HepG2 (cell line): ENCODE measurements around the gene USP19. TPM values are rescaled to one million over a fixed set of nuclear protein-coding genes. Genes with fewer than 3 reads are reported as not detected.

Experiments
- ATF2 ChIP-seq: sonication (generic); formaldehyde crosslinking; IDR thresholded peaks from 2 replicates; pipeline ENCODE4 v1.4.0; 2020; ENCODE audit warnings: missing genetic modification reagents
- CHD2 ChIP-seq: IDR thresholded peaks from 2 replicates; pipeline ENCODE4 v1.6.1; 2011; ENCODE audit warnings: low read depth, low read length, improper control_type of control experiment
- GABPB1 ChIP-seq: IDR thresholded peaks from 2 replicates; pipeline ENCODE4 v1.6.1; 2016; ENCODE audit warnings: mild to moderate bottlenecking, missing genetic modification reagents, moderate library complexity, missing compliant biosample characterization
- GTF2F1 ChIP-seq: fragments of 150-350 bp; IDR thresholded peaks from 2 replicates; pipeline ENCODE4 v1.6.1; 2014; ENCODE audit warnings: low read length
- HES4 ChIP-seq: sonication (generic); formaldehyde crosslinking; IDR thresholded peaks from 2 replicates; pipeline ENCODE4 v1.9.0; 2021; ENCODE audit warnings: mild to moderate bottlenecking, missing genetic modification reagents, borderline replicate concordance
- HNF1A ChIP-seq, 2 experiments: sonication (generic) in 1 of 2; formaldehyde crosslinking in 1 of 2; IDR thresholded peaks; 2 replicates each; pipeline versions ENCODE4 v1.4.0 to v1.6.1; 2016 to 2020; ENCODE audit warnings: borderline replicate concordance in 1 of 2, low read depth in 1 of 2, mild to moderate bottlenecking in 1 of 2, missing genetic modification reagents in 1 of 2
- RBM22 ChIP-seq: fragments of 200-400 bp; formaldehyde crosslinking; optimal IDR thresholded peaks from 2 replicates; pipeline ENCODE3; 2017; ENCODE audit warnings: mild to moderate bottlenecking, low read length, moderate library complexity
- REPIN1 ChIP-seq: sonication (generic); formaldehyde crosslinking; IDR thresholded peaks from 2 replicates; pipeline ENCODE4 v1.8.0; 2022; ENCODE audit warnings: missing genetic modification reagents, low read depth, mild to moderate bottlenecking, borderline replicate concordance
- RXRA ChIP-seq: sonication (generic); formaldehyde crosslinking; IDR thresholded peaks from 2 replicates; pipeline ENCODE4 v1.5.1; 2020; ENCODE audit warnings: missing genetic modification reagents
- SALL2 ChIP-seq: sonication (generic); formaldehyde crosslinking; IDR thresholded peaks from 2 replicates; pipeline ENCODE4 v1.8.1; 2023; ENCODE audit warnings: mild to moderate bottlenecking, missing genetic modification reagents, inconsistent platforms
- TBP ChIP-seq: sonication (generic); formaldehyde crosslinking; IDR thresholded peaks from 2 replicates; pipeline ENCODE4 v1.5.0; 2020; ENCODE audit warnings: missing genetic modification reagents
- TOPORS ChIP-seq: sonication (generic); formaldehyde crosslinking; IDR thresholded peaks from 2 replicates; pipeline ENCODE4 v1.8.0; 2023; ENCODE audit warnings: mild to moderate bottlenecking, missing genetic modification reagents
- ZBTB20 ChIP-seq: sonication (generic); formaldehyde crosslinking; IDR thresholded peaks from 2 replicates; pipeline ENCODE4 v1.8.1; 2023; ENCODE audit warnings: missing genetic modification reagents, low read depth, mild to moderate bottlenecking, borderline replicate concordance
- ZNF772 ChIP-seq: sonication (generic); formaldehyde crosslinking; IDR thresholded peaks from 2 replicates; pipeline ENCODE4 v1.5.0; 2020; ENCODE audit warnings: mild to moderate bottlenecking, missing genetic modification reagents
- polyA plus RNA-seq, 8 experiments: library from polyadenylated mRNA; depleted of rRNA in 3 of 8; stranded (reverse) in 7 of 8; unstranded in 1 of 8; fragments of >200 nt; fragmentation: Illumina TruSeq in 4 of 8; extraction: Trizol in 4 of 8; gene quantifications; 2 replicates each; pipeline versions ENCODE4 v1.2.1 to v1.2.3, GENCODE V29; 2011 to 2016; ENCODE audit warnings: low read depth in 4 of 8, missing spikeins in 1 of 8, mixed read lengths in 1 of 8; ENCODE audit not compliant: insufficient read depth in 1 of 8
- total RNA-seq, 5 experiments: library from RNA; depleted of rRNA; stranded (reverse); fragments of >200 nt; fragmentation: Illumina TruSeq; extraction: Trizol; gene quantifications; 2 replicates each; pipeline ENCODE4 v1.2.3, GENCODE V29; 2016; ENCODE audit warnings: low read depth in 1 of 5
- TF ChIP-seq, protein P1 (sequence below): sonication (generic); formaldehyde crosslinking; IDR thresholded peaks from 2 replicates; pipeline ENCODE4 v1.5.1; 2020; ENCODE audit warnings: missing genetic modification reagents, mild to moderate bottlenecking, borderline replicate concordance
- TF ChIP-seq, protein P2 (sequence below): sonication (generic); formaldehyde crosslinking; IDR thresholded peaks from 2 replicates; pipeline ENCODE4 v1.4.0; 2020; ENCODE audit warnings: missing genetic modification reagents
- TF ChIP-seq, protein P3 (sequence below): sonication (generic); formaldehyde crosslinking; IDR thresholded peaks from 2 replicates; pipeline ENCODE4 v1.4.0; 2020; ENCODE audit warnings: low read depth, mild to moderate bottlenecking, missing genetic modification reagents

The USP19 gene
- total and polyA plus RNA-seq, 2 of the 13 experiments (the other 11 are each of a cell fraction or from before 2014, with no cell fraction given), result 28.3 to 31.7 TPM

DNA sequence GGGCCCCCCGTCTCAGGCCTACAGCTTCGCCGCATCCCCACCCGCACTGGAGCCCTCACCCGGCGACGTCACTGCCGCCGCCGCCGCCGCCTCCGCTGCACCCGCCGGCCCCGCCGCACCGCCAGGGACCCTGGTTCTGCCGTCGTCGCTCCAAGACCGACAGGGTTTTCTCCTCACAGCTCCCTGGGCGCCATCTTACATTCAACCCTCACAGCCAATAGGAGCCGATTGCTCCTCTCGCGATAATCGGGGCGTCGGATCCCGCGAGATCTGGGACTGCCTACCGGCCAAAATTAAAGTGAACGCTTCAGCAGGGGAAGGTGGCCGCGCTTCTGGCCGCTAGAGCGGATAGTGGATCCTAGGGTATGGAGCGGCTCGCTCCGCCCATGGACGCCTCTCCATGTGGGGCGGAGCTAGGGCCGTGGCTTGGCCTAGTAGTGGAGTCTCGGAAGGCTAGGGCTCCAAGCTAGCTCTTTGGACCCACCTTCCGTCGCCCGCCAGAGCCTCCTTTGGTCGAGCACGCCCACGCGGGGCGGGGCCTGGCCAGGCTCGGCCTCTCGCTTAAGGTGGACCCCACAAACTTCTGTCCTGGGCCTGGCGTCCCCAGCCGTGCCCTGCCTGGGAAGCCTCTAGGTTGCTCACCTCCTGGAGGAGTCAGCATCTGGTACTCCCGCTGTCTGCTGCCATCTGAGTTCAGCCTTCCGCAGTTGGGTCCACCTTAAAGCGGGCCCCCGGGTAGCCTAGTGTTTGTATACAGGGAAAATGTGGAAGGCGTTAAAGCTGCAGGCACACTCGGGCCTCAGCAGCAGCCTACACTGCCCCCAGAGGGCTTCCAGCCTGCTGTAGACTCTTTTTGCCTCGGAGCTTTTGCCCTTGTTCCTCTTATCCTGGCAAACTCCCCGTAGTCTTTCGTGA, 26.5 kb downstream of the USP19 start, which contains the start of gene QRICH1 (continued):
- TF ChIP-seq TOPORS (CRISPR knock-in tag), result peak; percentile 92; the same call in 1 of the 2 replicates
- TF ChIP-seq GABPB1, result peak; percentile 80; the same call in 1 of the 2 replicates
- TF ChIP-seq, protein P1, sequence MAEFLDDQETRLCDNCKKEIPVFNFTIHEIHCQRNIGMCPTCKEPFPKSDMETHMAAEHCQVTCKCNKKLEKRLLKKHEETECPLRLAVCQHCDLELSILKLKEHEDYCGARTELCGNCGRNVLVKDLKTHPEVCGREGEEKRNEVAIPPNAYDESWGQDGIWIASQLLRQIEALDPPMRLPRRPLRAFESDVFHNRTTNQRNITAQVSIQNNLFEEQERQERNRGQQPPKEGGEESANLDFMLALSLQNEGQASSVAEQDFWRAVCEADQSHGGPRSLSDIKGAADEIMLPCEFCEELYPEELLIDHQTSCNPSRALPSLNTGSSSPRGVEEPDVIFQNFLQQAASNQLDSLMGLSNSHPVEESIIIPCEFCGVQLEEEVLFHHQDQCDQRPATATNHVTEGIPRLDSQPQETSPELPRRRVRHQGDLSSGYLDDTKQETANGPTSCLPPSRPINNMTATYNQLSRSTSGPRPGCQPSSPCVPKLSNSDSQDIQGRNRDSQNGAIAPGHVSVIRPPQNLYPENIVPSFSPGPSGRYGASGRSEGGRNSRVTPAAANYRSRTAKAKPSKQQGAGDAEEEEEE (CRISPR knock-in tag), result peak; percentile 63; the same call in 1 of the 2 replicates
- peak; percentile 69 for TF ChIP-seq ATF2 (CRISPR knock-in tag)
- peak; percentile 74 for TF ChIP-seq RXRA (CRISPR knock-in tag)
- TF ChIP-seq ZBTB20 (CRISPR knock-in tag), result peak; percentile 76; the same call in 1 of the 2 replicates
- no peak for TF ChIP-seq RBM22
- peak; percentile 79; the same call in 1 of the 2 replicates for TF ChIP-seq REPIN1
- TF ChIP-seq, protein P2, sequence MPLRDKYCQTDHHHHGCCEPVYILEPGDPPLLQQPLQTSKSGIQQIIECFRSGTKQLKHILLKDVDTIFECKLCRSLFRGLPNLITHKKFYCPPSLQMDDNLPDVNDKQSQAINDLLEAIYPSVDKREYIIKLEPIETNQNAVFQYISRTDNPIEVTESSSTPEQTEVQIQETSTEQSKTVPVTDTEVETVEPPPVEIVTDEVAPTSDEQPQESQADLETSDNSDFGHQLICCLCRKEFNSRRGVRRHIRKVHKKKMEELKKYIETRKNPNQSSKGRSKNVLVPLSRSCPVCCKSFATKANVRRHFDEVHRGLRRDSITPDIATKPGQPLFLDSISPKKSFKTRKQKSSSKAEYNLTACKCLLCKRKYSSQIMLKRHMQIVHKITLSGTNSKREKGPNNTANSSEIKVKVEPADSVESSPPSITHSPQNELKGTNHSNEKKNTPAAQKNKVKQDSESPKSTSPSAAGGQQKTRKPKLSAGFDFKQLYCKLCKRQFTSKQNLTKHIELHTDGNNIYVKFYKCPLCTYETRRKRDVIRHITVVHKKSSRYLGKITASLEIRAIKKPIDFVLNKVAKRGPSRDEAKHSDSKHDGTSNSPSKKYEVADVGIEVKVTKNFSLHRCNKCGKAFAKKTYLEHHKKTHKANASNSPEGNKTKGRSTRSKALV (CRISPR knock-in tag), result no peak
- TF ChIP-seq, protein P3, sequence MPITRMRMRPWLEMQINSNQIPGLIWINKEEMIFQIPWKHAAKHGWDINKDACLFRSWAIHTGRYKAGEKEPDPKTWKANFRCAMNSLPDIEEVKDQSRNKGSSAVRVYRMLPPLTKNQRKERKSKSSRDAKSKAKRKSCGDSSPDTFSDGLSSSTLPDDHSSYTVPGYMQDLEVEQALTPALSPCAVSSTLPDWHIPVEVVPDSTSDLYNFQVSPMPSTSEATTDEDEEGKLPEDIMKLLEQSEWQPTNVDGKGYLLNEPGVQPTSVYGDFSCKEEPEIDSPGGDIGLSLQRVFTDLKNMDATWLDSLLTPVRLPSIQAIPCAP (CRISPR knock-in tag), result no peak
- TF ChIP-seq HES4 (CRISPR knock-in tag), result no peak
- TF ChIP-seq GTF2F1, result no peak
- TF ChIP-seq HNF1A (IDR thresholded peaks at IDR 0.05; ENCODE audit: low read depth), result no peak
- TF ChIP-seq HNF1A (CRISPR knock-in tag; IDR thresholded peaks at IDR 0.05; ENCODE audit: borderline replicate concordance), result 0 out of 2 replicates have a peak, but pooled peaks have one; percentile 20
- TF ChIP-seq ZNF772 (CRISPR knock-in tag), result peak; percentile 85
- no peak for TF ChIP-seq TBP (CRISPR knock-in tag)
- TF ChIP-seq CHD2, result peak; percentile 99
- TF ChIP-seq SALL2 (CRISPR knock-in tag), result peak; percentile 33
